Measurements from ENCODE around the gene POGLUT3. TPM values are rescaled to one million over a fixed set of nuclear protein-coding genes. Genes with fewer than 3 reads are reported as not detected.

Gene POGLUT3
- total RNA-seq, 1 donor from 2014 or later: 39.6 TPM

- no peak for TF ChIP-seq CTCF (IDR thresholded peaks at IDR 0.05; ENCODE audit: unreplicated experiment)
- H3K27me3 Mint-ChIP-seq (ENCODE audit: low read depth): no peaks in the 10 kb centered on the region
These were observed 44.9 kb downstream of the POGLUT3 start for GRCh38 chr11:108453207-108453835.

More at GRCh38 chr11:108453207-108453835, 44.9 kb downstream of the POGLUT3 start:
- DNase-seq (ENCODE audit: low spot score in 2 of 2, unreplicated experiment in 2 of 2): no peak
- H3K27ac Mint-ChIP-seq: no peak overlapping the region
- H3K4me1 Mint-ChIP-seq: no peaks in the 10 kb centered on the region
- H3K4me3 Mint-ChIP-seq: no peak overlapping the region
- H3K36me3 Mint-ChIP-seq: peaks cover 13% of the 10 kb centered on the region
- peaks cover 28% of the 10 kb centered on the region for H3K9me3 Mint-ChIP-seq

Other genes with a start within 250 kb of the POGLUT3 start
- 1.00 to 1.6 TPM (median 1.1 TPM) in 3 replicates for gene C11orf65, start 30.9 kb downstream of the POGLUT3 start, total RNA-seq
- 27.2 to 30.5 TPM (median 28.2 TPM) in 3 replicates for gene EXPH5, start 95.4 kb upstream of the POGLUT3 start, total RNA-seq
- 31.2 to 38.5 TPM (median 37.8 TPM) in 3 replicates for gene DDX10, start 166.7 kb upstream of the POGLUT3 start, total RNA-seq